Measurements from ENCODE around the gene MATN1. TPM values are rescaled to one million over a fixed set of nuclear protein-coding genes. Genes with fewer than 3 reads are reported as not detected.

The MATN1 gene
- total RNA-seq, 1 experiment from 2014 or later = 0.47 TPM

DNA sequence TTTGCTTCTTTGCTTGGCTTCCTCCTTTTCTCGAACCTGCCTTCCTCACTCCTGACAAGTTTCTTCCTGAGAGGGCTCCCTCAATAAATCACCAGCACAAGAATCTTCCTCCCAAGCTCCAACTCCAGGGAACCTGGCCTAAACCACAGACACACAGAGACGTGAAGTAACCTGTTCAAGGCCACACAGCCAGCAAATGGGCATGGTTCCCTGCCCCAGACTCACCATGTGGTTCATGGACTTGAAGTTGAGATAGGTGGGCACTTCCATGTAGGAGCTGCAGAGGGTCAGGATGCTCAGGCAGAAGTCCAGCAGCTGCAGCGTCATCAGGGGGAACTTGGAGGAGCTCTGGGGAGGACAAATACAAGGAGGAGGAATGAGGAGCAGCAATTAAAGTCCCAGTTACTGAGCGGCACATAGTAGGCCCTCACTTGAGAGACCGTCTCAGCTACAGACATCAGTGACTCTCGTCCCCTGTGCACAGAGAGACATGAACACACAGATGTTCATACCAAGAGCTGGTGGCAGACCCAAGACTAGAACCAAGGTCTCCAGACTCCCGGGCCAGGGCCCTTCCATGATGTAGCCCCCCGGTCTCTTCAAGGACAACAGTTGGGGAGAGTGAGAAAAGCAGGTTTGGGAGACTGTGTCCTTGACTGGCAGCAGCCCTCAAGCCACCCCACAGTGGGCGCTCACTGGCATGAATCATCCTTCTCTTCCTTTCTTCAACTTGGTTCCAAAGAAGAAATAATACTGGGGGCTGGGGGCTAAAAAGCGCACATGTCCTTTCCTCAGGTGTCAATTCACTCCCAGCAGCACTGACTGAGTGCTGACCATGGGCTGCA lies 15.6 kb upstream of the MATN1 start:
- peaks cover 12% of the 10 kb centered on the region for H3K4me1 Mint-ChIP-seq (ENCODE audit: insufficient read depth, unreplicated experiment)
- TF ChIP-seq, protein P1, sequence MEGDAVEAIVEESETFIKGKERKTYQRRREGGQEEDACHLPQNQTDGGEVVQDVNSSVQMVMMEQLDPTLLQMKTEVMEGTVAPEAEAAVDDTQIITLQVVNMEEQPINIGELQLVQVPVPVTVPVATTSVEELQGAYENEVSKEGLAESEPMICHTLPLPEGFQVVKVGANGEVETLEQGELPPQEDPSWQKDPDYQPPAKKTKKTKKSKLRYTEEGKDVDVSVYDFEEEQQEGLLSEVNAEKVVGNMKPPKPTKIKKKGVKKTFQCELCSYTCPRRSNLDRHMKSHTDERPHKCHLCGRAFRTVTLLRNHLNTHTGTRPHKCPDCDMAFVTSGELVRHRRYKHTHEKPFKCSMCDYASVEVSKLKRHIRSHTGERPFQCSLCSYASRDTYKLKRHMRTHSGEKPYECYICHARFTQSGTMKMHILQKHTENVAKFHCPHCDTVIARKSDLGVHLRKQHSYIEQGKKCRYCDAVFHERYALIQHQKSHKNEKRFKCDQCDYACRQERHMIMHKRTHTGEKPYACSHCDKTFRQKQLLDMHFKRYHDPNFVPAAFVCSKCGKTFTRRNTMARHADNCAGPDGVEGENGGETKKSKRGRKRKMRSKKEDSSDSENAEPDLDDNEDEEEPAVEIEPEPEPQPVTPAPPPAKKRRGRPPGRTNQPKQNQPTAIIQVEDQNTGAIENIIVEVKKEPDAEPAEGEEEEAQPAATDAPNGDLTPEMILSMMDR (IDR thresholded peaks at IDR 0.05; ENCODE audit: unreplicated experiment) = no peak
- POLR2A ChIA-PET = interaction anchor here (0.8 kb wide), 1 partner anchor 9 kb away, joined by 3 read pairs; no protein-coding TSS in a partner anchor
- intact Hi-C loops (cut with micrococcal nuclease) = no loop called here
- H3K9me3 Mint-ChIP-seq (ENCODE audit: unreplicated experiment) = no peaks in the 10 kb centered on the region
- BruUV-seq (replicated peaks) = no TSS peak
- no peaks in the 10 kb centered on the region for H3K27me3 Mint-ChIP-seq (ENCODE audit: insufficient read depth, unreplicated experiment)
- H3K4me3 Mint-ChIP-seq (ENCODE audit: unreplicated experiment) = no peak overlapping the region
- no peak overlapping the region for H3K27ac Mint-ChIP-seq (ENCODE audit: low read depth, unreplicated experiment)
- no peak for DNase-seq (ENCODE audit: unreplicated experiment)
- CTCF ChIA-PET = no interaction called here
- H3K36me3 Mint-ChIP-seq (ENCODE audit: insufficient read depth, unreplicated experiment) = peaks cover 16% of the 10 kb centered on the region

DNA sequence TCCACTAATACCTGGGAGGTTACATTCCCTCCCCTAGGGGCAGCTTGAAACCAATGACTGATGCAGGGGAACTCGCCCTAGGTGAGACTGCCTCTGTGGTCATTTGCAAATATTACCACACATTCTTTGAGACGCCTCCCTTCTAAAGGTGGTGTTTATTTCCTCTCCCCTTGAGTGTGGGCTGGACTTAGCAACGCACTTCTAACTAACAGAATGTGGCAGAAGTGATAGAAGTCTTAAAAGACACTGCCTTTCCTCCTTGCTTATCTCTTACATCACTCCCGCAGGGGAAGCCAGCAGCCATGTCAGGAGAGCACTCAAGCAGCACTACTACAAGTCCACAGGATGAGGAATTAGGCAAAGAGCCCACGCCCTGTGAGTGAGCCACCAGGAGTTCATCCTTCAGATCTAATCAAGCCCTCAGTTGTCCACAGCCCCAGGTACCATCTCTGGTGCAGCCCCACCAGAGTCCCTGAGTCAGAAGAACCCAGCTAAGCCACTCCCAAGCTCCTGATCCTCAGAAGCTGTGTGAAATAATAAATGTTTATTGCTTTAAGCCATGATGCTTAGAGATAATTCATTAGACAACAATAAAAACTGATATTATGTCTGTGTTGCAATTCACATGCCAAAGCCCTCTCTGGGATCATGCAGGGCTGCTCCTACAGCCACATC lies 14.8 kb upstream of the MATN1 start:
- ChIA-PET POLR2A (interaction anchor here (0.8 to 1.6 kb wide), 2 partner anchors 8 to 11 kb away, joined by 3 to 4 read pairs; no protein-coding TSS in a partner anchor), CTCF (no interaction called here)
- TF ChIP-seq, protein P1 (IDR thresholded peaks at IDR 0.05; ENCODE audit: unreplicated experiment) = no peak
- H3K36me3 Mint-ChIP-seq (ENCODE audit: insufficient read depth, unreplicated experiment) = peaks cover 16% of the 10 kb centered on the region
- no peaks in the 10 kb centered on the region for H3K27me3 Mint-ChIP-seq (ENCODE audit: insufficient read depth, unreplicated experiment)
- BruUV-seq (replicated peaks) = no TSS peak
- no peaks in the 10 kb centered on the region for H3K9me3 Mint-ChIP-seq (ENCODE audit: unreplicated experiment)
- no peak for DNase-seq (ENCODE audit: unreplicated experiment)
- H3K4me3 Mint-ChIP-seq (ENCODE audit: unreplicated experiment) = no peak overlapping the region
- H3K27ac Mint-ChIP-seq (ENCODE audit: low read depth, unreplicated experiment) = no peak overlapping the region
- peaks cover 7% of the 10 kb centered on the region for H3K4me1 Mint-ChIP-seq (ENCODE audit: insufficient read depth, unreplicated experiment)
- intact Hi-C loops (cut with micrococcal nuclease) = no loop called here

DNA sequence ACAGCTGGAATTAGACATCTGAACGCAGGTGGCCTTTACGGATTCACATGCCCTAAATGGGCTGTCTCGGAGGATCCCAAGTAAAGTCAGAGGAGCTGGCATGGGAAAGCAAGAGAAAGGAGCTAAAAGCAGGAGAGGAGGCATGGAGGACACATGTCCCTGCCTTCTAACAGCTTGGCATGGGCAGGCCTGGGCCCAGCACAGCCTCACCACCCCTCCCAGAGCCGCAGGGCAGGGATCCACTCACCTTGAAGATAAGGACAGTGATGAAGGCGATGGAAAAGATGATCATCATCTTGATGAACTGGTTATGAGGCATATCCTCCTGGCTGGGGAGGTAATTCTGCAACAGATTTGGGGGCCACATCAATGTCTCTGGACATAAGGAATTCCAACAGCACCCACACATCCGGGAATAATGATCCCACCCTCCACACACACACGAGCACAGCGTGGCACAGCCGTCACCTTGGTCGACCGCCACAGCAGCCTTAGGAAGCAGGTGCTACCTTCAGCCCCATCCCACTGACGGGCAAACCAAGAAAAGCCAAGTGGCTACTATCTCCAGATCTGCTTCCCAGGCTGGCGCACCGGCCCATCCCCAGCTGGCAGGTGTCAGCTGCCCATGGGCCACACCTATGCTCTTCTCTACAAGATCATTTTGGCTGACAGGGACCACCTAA lies 14.1 kb upstream of the MATN1 start:
- peaks cover 7% of the 10 kb centered on the region for H3K4me1 Mint-ChIP-seq (ENCODE audit: insufficient read depth, unreplicated experiment)

More for the DNA sequence above, 14.1 kb upstream of the MATN1 start:
- TF ChIP-seq, protein P1 (IDR thresholded peaks at IDR 0.05; ENCODE audit: unreplicated experiment) = no peak
- BruUV-seq (replicated peaks) = no TSS peak
- H3K36me3 Mint-ChIP-seq (ENCODE audit: insufficient read depth, unreplicated experiment) = peaks cover 16% of the 10 kb centered on the region
- no peak overlapping the region for H3K27ac Mint-ChIP-seq (ENCODE audit: low read depth, unreplicated experiment)
- POLR2A ChIA-PET = interaction anchor here (1.0 to 1.6 kb wide), 2 partner anchors 10 kb away, joined by 3 to 4 read pairs; no protein-coding TSS in a partner anchor
- no peaks in the 10 kb centered on the region for H3K27me3 Mint-ChIP-seq (ENCODE audit: insufficient read depth, unreplicated experiment)
- H3K9me3 Mint-ChIP-seq (ENCODE audit: unreplicated experiment) = no peaks in the 10 kb centered on the region
- no peak overlapping the region for H3K4me3 Mint-ChIP-seq (ENCODE audit: unreplicated experiment)
- intact Hi-C loops (cut with micrococcal nuclease) = no loop called here
- DNase-seq (ENCODE audit: unreplicated experiment) = no peak
- CTCF ChIA-PET = interaction anchor here (1.1 to 2.8 kb wide), 2 partner anchors 10 to 174 kb away, joined by 4 to 7 read pairs; no protein-coding TSS in a partner anchor
